DMS53 treated with DMSO at 0.1 percent for 48 hours (cell line): ENCODE measurements around the gene SERTM2.

Experiments
- DNase-seq: peaks from one replicate; lab custom pipeline; 2025; ENCODE audit not compliant: unreplicated experiment; lab: John Stamatoyannopoulos, UW

SERTM2 gene

GRCh38 chrX:111555406-111555958, 44.0 kb downstream of the SERTM2 start:
- no peak for DNase-seq

- no peak for DNase-seq
These were observed 49.4 kb downstream of the SERTM2 start for GRCh38 chrX:111560801-111561200.

- no peak for DNase-seq
These were observed 50.4 kb downstream of the SERTM2 start for GRCh38 chrX:111561851-111562250.

- no peak for DNase-seq
These were observed 56.3 kb downstream of the SERTM2 start for GRCh38 chrX:111567542-111568255.

- DNase-seq, result peak; percentile 8
These were observed 56.9 kb downstream of the SERTM2 start for GRCh38 chrX:111568354-111568753.

GRCh38 chrX:111568817-111569216, 57.4 kb downstream of the SERTM2 start:
- no peak for DNase-seq
